PC-3 (cell line): ENCODE results near the gene SOBP.

Source experiments
- CTCF ChIP-seq: fragments of 300-600 bp; sonication (generic); conservative IDR thresholded peaks from 2 replicates; pipeline ENCODE4 v1.5.1; 2017; ENCODE audit warnings: antibody characterized with exemption, low read depth, mild to moderate bottlenecking, low read length
- EZH2 ChIP-seq: fragments of 300-600 bp; sonication (generic); IDR thresholded peaks from one replicate; pipeline ENCODE4 v1.6.1; 2017; ENCODE audit warnings: antibody characterized with exemption, mild to moderate bottlenecking, low read length; ENCODE audit not compliant: unreplicated experiment

GRCh38 chr6:107667790-107668189 is 177.9 kb downstream of the SOBP start:
- no peak for TF ChIP-seq CTCF
- no peak for TF ChIP-seq EZH2
